ENCODE measurements around the gene FAM216B. TPM values are rescaled to one million over a fixed set of nuclear protein-coding genes. Genes with fewer than 3 reads are reported as not detected.

FAM216B gene
- total RNA-seq, 1 experiment from 2014 or later = not detected

- no peaks in the 10 kb centered on the region for H3K4me1 ChIP-seq
- Mint-ChIP-seq H3K4me3 (ENCODE audit: unreplicated experiment) (no peak overlapping the region), H3K9me3 (ENCODE audit: unreplicated experiment) (no peaks in the 10 kb centered on the region), H3K27me3 (ENCODE audit: insufficient read depth, unreplicated experiment) (peaks cover 6% of the 10 kb centered on the region), H3K36me3 (ENCODE audit: insufficient read depth, unreplicated experiment) (no peaks in the 10 kb centered on the region), H3K27ac (ENCODE audit: unreplicated experiment) (no peak overlapping the region), H3K4me1 (ENCODE audit: low read depth, unreplicated experiment) (no peaks in the 10 kb centered on the region)
- intact Hi-C loops (cut with micrococcal nuclease; ENCODE audit: unreplicated experiment) = no loop called here
- CTCF ChIA-PET = no interaction called here
- no peak for TF ChIP-seq CTCF (IDR thresholded peaks at IDR 0.05; ENCODE audit: insufficient read depth in 1 of 2, low read depth in 1 of 2, low read length in 1 of 2, severe bottlenecking in 1 of 2, unreplicated experiment in 1 of 2)
- POLR2A ChIA-PET = no interaction called here
- DNase-seq = no peak
- H3K36me3 ChIP-seq (ENCODE audit: control insufficient read depth, insufficient read depth, low read length) = no peaks in the 10 kb centered on the region
- H3K27me3 ChIP-seq (replicated peaks; ENCODE audit: control insufficient read depth, insufficient read depth, low read length) = no peaks in the 10 kb centered on the region
- H3K4me3 ChIP-seq (ENCODE audit: low read depth, low read length) = no peak overlapping the region
- H3K9me3 ChIP-seq = no peaks in the 10 kb centered on the region
- BruUV-seq (replicated peaks) = no TSS peak
These were observed 25.9 kb downstream of the FAM216B start for GRCh38 chr13:42807241-42807640.

GRCh38 chr13:42807866-42808265, 26.5 kb downstream of the FAM216B start:
- no peaks in the 10 kb centered on the region for H3K36me3 ChIP-seq (ENCODE audit: control insufficient read depth, insufficient read depth, low read length)
- no peak overlapping the region for H3K27ac Mint-ChIP-seq (ENCODE audit: unreplicated experiment)
- no TSS peak for BruUV-seq (replicated peaks)
- no peaks in the 10 kb centered on the region for H3K27me3 ChIP-seq (replicated peaks; ENCODE audit: control insufficient read depth, insufficient read depth, low read length)
- no peaks in the 10 kb centered on the region for H3K9me3 ChIP-seq
- ChIA-PET POLR2A (no interaction called here), CTCF (no interaction called here)
- no peaks in the 10 kb centered on the region for H3K9me3 Mint-ChIP-seq (ENCODE audit: unreplicated experiment)
- TF ChIP-seq CTCF (IDR thresholded peaks at IDR 0.05; ENCODE audit: insufficient read depth in 1 of 2, low read depth in 1 of 2, low read length in 1 of 2, severe bottlenecking in 1 of 2, unreplicated experiment in 1 of 2) = no peak
- H3K27me3 Mint-ChIP-seq (ENCODE audit: insufficient read depth, unreplicated experiment) = peaks cover 6% of the 10 kb centered on the region
- no peak overlapping the region for H3K4me3 Mint-ChIP-seq (ENCODE audit: unreplicated experiment)
- H3K4me3 ChIP-seq (ENCODE audit: low read depth, low read length) = no peak overlapping the region
- H3K4me1 ChIP-seq = no peaks in the 10 kb centered on the region
- no peaks in the 10 kb centered on the region for H3K36me3 Mint-ChIP-seq (ENCODE audit: insufficient read depth, unreplicated experiment)
- intact Hi-C loops (cut with micrococcal nuclease; ENCODE audit: unreplicated experiment) = no loop called here
- no peaks in the 10 kb centered on the region for H3K4me1 Mint-ChIP-seq (ENCODE audit: low read depth, unreplicated experiment)
- DNase-seq = no peak

GRCh38 chr13:42808341-42808940, 27.1 kb downstream of the FAM216B start:
- Histone ChIP-seq H3K4me1 (no peaks in the 10 kb centered on the region), H3K36me3 (ENCODE audit: control insufficient read depth, insufficient read depth, low read length) (no peaks in the 10 kb centered on the region), H3K4me3 (ENCODE audit: low read depth, low read length) (no peak overlapping the region), H3K9me3 (no peaks in the 10 kb centered on the region), H3K27me3 (replicated peaks; ENCODE audit: control insufficient read depth, insufficient read depth, low read length) (no peaks in the 10 kb centered on the region)
- BruUV-seq (replicated peaks) = no TSS peak
- Mint-ChIP-seq H3K4me1 (ENCODE audit: low read depth, unreplicated experiment) (no peaks in the 10 kb centered on the region), H3K27me3 (ENCODE audit: insufficient read depth, unreplicated experiment) (peaks cover 6% of the 10 kb centered on the region), H3K4me3 (ENCODE audit: unreplicated experiment) (no peak overlapping the region), H3K27ac (ENCODE audit: unreplicated experiment) (no peak overlapping the region), H3K36me3 (ENCODE audit: insufficient read depth, unreplicated experiment) (no peaks in the 10 kb centered on the region), H3K9me3 (ENCODE audit: unreplicated experiment) (no peaks in the 10 kb centered on the region)
- CTCF ChIA-PET = no interaction called here
- POLR2A ChIA-PET = no interaction called here
- intact Hi-C loops (cut with micrococcal nuclease; ENCODE audit: unreplicated experiment) = no loop called here
- no peak for DNase-seq
- TF ChIP-seq CTCF (IDR thresholded peaks at IDR 0.05; ENCODE audit: insufficient read depth in 1 of 2, low read depth in 1 of 2, low read length in 1 of 2, severe bottlenecking in 1 of 2, unreplicated experiment in 1 of 2) = no peak
